GM12874 (cell line): Measurements from ENCODE around the gene TIMP3.

Experiments used
- CTCF ChIP-seq: IDR thresholded peaks from 2 replicates; pipeline ENCODE4 v1.5.1; 2011; ENCODE audit warnings: low read depth, mild to moderate bottlenecking, control low read depth, low read length, moderate library complexity; ENCODE audit not compliant: insufficient read depth

Gene TIMP3

DNA sequence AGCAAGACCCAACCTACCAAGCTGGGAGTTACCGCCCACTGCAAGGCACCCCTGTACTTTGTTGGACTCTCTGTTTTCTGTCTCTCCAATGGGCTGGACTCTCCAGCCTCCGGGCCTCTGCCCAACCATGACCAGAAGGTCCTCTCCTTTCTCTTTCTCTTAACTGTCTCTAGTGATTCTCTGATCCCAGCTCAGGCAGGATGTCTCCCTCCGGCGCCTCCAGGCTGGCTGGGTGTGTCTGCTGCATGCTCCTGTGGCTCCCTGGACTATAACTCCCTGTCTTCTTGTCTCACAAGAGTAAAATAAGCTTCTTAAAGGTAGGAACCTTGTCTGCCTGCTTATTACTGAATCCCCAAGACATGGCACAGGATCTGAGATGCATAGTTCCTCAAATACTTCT, 36.3 kb downstream of the TIMP3 start:
- TF ChIP-seq CTCF, result no peak

DNA sequence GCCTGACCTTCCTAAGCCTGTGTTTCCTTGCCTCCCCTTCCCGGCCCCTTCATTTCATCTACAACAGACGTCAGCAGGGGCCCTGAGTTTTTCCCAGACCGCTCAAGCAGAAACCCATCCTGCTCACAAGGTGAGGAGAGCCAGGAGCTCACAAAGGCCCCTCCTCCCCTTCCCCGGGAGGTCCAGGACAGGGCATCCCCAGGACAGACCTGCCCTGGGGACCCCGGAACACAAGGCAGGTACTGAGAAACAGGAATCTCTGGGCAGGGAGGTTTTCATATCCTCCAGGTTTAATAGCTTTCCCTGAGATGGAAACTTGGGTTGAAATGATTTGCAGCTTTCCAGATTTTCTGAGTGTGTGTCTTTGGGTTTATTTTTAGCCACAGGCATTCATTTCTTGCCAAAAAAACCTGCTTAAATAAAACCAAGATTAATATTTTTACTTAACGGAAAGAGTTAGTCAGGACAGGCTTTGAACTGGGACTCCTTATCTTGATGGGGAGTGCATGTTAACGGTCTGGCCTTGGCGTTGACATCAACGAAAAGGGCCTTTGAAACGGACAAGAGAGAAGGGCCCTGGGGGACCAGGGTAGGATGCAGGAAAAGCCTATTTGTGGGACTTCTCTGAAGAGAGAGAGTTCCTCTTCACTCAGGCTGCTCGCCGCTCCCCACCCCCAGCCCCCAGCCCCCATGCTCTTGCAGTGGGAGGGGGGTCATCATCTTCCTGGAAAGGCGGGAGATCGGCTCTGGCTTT, 38.5 kb downstream of the TIMP3 start:
- TF ChIP-seq CTCF, result no peak

DNA sequence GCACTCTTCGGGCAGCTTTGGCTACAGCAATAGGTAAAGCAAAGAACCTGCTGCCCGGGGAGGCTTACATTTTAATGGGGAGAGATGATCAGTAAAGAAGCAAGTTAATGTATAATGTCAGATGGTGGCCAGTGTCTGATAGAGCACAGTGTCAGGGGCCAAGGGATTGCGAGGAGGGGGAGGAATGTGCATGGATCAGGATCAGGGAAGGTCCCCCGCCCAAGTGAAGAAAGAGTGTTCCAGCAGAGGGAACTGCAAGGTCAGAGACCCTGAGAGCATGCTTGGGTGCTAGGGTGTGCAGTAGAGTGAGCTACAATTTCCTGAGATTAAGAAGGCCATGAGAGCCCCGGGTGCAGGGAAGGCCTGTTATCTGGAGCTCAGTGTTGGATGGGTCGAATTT, 39.7 kb downstream of the TIMP3 start:
- no peak for TF ChIP-seq CTCF

DNA sequence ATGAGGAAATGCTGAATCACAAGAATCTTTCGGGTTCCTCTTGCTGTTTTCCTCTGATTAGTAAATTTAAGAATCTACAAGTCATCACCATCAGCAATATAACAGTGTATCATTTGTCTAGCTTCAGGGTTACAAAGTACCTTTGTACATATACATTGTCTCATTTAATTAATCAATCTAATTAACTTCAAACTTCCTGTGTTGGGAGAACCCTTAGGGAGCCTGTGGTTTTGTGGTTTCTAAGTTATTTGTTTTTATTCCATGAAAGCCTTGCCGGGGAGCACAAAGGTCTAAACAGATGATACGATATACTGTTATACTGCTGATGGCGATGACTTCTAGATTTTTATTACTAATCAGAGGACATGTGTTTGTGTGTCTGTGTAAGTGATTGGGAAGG, 41.0 kb downstream of the TIMP3 start:
- TF ChIP-seq CTCF, result no peak

- TF ChIP-seq CTCF, result no peak
Observed at GRCh38 chr22:32843300-32843699, 41.8 kb downstream of the TIMP3 start.

- TF ChIP-seq CTCF, result no peak
Observed at GRCh38 chr22:32844251-32844650, 42.7 kb downstream of the TIMP3 start.

GRCh38 chr22:32846780-32847491, 45.4 kb downstream of the TIMP3 start:
- no peak for TF ChIP-seq CTCF
